Activated naive CD8-positive, alpha-beta T cell treated with anti-CD3 and anti-CD28 coated beads for 36 hours (primary cell): ENCODE data around the gene DIPK1B. TPM values are rescaled to one million over a fixed set of nuclear protein-coding genes. Genes with fewer than 3 reads are reported as not detected.
"Not testable (repeated sequence)": the region's sequence is repeated elsewhere in the genome, so short reads cannot be mapped to it uniquely, and the experiment has no call there.

Experiments used
- DNase-seq: peaks from one replicate; pipeline ENCODE4 v3.0.0; 2021
- H3K27ac Mint-ChIP-seq: one replicate; pipeline ENCODE4 v1.8.0; 2022; ENCODE audit warnings: mild to moderate bottlenecking, moderate library complexity, mixed read lengths
- H3K27me3 Mint-ChIP-seq: one replicate; pipeline ENCODE4 v1.8.0; 2022; ENCODE audit warnings: mild to moderate bottlenecking, mixed read lengths
- H3K36me3 Mint-ChIP-seq: one replicate; pipeline ENCODE4 v1.8.0; 2021; ENCODE audit warnings: mild to moderate bottlenecking, mixed read lengths
- H3K4me1 Mint-ChIP-seq: one replicate; pipeline ENCODE4 v1.8.0; 2021; ENCODE audit warnings: mixed read lengths
- H3K4me3 Mint-ChIP-seq: one replicate; pipeline ENCODE4 v1.8.0; 2022; ENCODE audit warnings: mild to moderate bottlenecking, moderate library complexity, mixed read lengths
- H3K9me3 Mint-ChIP-seq: one replicate; pipeline ENCODE4 v1.8.0; 2022; ENCODE audit warnings: mixed read lengths
- total RNA-seq, 2 experiments: library from RNA; stranded (reverse); gene quantifications; one replicate each; pipeline ENCODE4 v1.2.3, GENCODE V29; 2021

The DIPK1B gene
- total RNA-seq, 2 experiments from 2014 or later, result 0.10 TPM; not detected in 1

GRCh38 chr9:136750526-136750925, 38.2 kb downstream of the DIPK1B start:
- peaks cover 20% of the 10 kb centered on the region for H3K9me3 Mint-ChIP-seq
- peaks cover 4% of the 10 kb centered on the region for H3K4me1 Mint-ChIP-seq
- no peak overlapping the region for H3K4me3 Mint-ChIP-seq
- no peak for DNase-seq
- peaks cover 28% of the 10 kb centered on the region for H3K27me3 Mint-ChIP-seq
- peaks cover 4% of the 10 kb centered on the region for H3K36me3 Mint-ChIP-seq
- no peak overlapping the region for H3K27ac Mint-ChIP-seq

- Mint-ChIP-seq H3K27me3 (peaks cover 36% of the 10 kb centered on the region), H3K4me3 (no peak overlapping the region), H3K27ac (no peak overlapping the region), H3K4me1 (peaks cover 4% of the 10 kb centered on the region), H3K9me3 (peaks cover 23% of the 10 kb centered on the region), H3K36me3 (peaks cover 8% of the 10 kb centered on the region)
- no peak for DNase-seq
These were observed 38.9 kb downstream of the DIPK1B start for GRCh38 chr9:136751244-136751643.

- H3K27me3 Mint-ChIP-seq, result peaks cover 36% of the 10 kb centered on the region
- H3K9me3 Mint-ChIP-seq, result peaks cover 24% of the 10 kb centered on the region
- peaks cover 8% of the 10 kb centered on the region for H3K36me3 Mint-ChIP-seq
- peaks cover 4% of the 10 kb centered on the region for H3K4me1 Mint-ChIP-seq
- no peak overlapping the region for H3K4me3 Mint-ChIP-seq
- DNase-seq, result no peak
- no peak overlapping the region for H3K27ac Mint-ChIP-seq
These were observed 39.4 kb downstream of the DIPK1B start for GRCh38 chr9:136751814-136752213.

- H3K27me3 Mint-ChIP-seq, result peaks cover 27% of the 10 kb centered on the region
- H3K4me3 Mint-ChIP-seq, result no peak overlapping the region
- no peak for DNase-seq
- peaks cover 8% of the 10 kb centered on the region for H3K36me3 Mint-ChIP-seq
- H3K27ac Mint-ChIP-seq, result no peak overlapping the region
- H3K9me3 Mint-ChIP-seq, result peaks cover 24% of the 10 kb centered on the region
- peaks cover 4% of the 10 kb centered on the region for H3K4me1 Mint-ChIP-seq
These were observed 41.1 kb downstream of the DIPK1B start for GRCh38 chr9:136753371-136754058.

- Mint-ChIP-seq H3K4me3 (no peak overlapping the region), H3K36me3 (peaks cover 8% of the 10 kb centered on the region), H3K9me3 (peaks cover 24% of the 10 kb centered on the region), H3K4me1 (peaks cover 4% of the 10 kb centered on the region), H3K27me3 (peaks cover 27% of the 10 kb centered on the region), H3K27ac (no peak overlapping the region)
- DNase-seq, result no peak
These were observed 41.7 kb downstream of the DIPK1B start for GRCh38 chr9:136754059-136754572.

- Mint-ChIP-seq H3K27me3 (peaks cover 23% of the 10 kb centered on the region), H3K27ac (no peak overlapping the region), H3K36me3 (peaks cover 8% of the 10 kb centered on the region), H3K4me3 (no peak overlapping the region), H3K4me1 (peaks cover 3% of the 10 kb centered on the region), H3K9me3 (peaks cover 24% of the 10 kb centered on the region)
- no peak for DNase-seq
These were observed 42.4 kb downstream of the DIPK1B start for GRCh38 chr9:136754626-136755301.

- Mint-ChIP-seq H3K27me3 (peaks cover 29% of the 10 kb centered on the region), H3K9me3 (peaks cover 24% of the 10 kb centered on the region)
- H3K4me3 Mint-ChIP-seq, H3K4me1 Mint-ChIP-seq, H3K27ac Mint-ChIP-seq, H3K36me3 Mint-ChIP-seq, DNase-seq: not testable (repeated sequence)
These were observed 43.1 kb downstream of the DIPK1B start for GRCh38 chr9:136755302-136756133.

GRCh38 chr9:136756134-136756438, 43.7 kb downstream of the DIPK1B start:
- H3K27me3 Mint-ChIP-seq, result peaks cover 23% of the 10 kb centered on the region
- no peak overlapping the region for H3K4me3 Mint-ChIP-seq
- DNase-seq, result no peak
- H3K27ac Mint-ChIP-seq, result no peak overlapping the region
- H3K36me3 Mint-ChIP-seq, result peaks cover 8% of the 10 kb centered on the region
- peaks cover 21% of the 10 kb centered on the region for H3K9me3 Mint-ChIP-seq
- peaks cover 2% of the 10 kb centered on the region for H3K4me1 Mint-ChIP-seq

- peaks cover 27% of the 10 kb centered on the region for H3K27me3 Mint-ChIP-seq
- H3K27ac Mint-ChIP-seq, result no peak overlapping the region
- H3K4me1 Mint-ChIP-seq, result peaks cover 2% of the 10 kb centered on the region
- no peak overlapping the region for H3K4me3 Mint-ChIP-seq
- DNase-seq, result no peak
- peaks cover 8% of the 10 kb centered on the region for H3K36me3 Mint-ChIP-seq
- peaks cover 16% of the 10 kb centered on the region for H3K9me3 Mint-ChIP-seq
These were observed 44.5 kb downstream of the DIPK1B start for GRCh38 chr9:136756836-136757235.

GRCh38 chr9:136757328-136757727, 45.0 kb downstream of the DIPK1B start:
- no peak overlapping the region for H3K4me3 Mint-ChIP-seq

GRCh38 chr9:136757751-136758140, 45.4 kb downstream of the DIPK1B start:
- H3K36me3 Mint-ChIP-seq, result peaks cover 4% of the 10 kb centered on the region
- no peak overlapping the region for H3K27ac Mint-ChIP-seq
- H3K27me3 Mint-ChIP-seq, result peaks cover 25% of the 10 kb centered on the region
- no peak overlapping the region for H3K4me3 Mint-ChIP-seq
- H3K4me1 Mint-ChIP-seq, result peaks cover 2% of the 10 kb centered on the region
- DNase-seq, result no peak
- H3K9me3 Mint-ChIP-seq, result peaks cover 7% of the 10 kb centered on the region

More at GRCh38 chr9:136757328-136757727, 45.0 kb downstream of the DIPK1B start:
- Mint-ChIP-seq H3K4me1 (peaks cover 2% of the 10 kb centered on the region), H3K27me3 (peaks cover 27% of the 10 kb centered on the region), H3K9me3 (peaks cover 11% of the 10 kb centered on the region), H3K36me3 (peaks cover 8% of the 10 kb centered on the region), H3K27ac (no peak overlapping the region)
- DNase-seq, result no peak

- Mint-ChIP-seq H3K9me3 (peaks cover 4% of the 10 kb centered on the region), H3K27me3 (peaks cover 25% of the 10 kb centered on the region), H3K4me3 (no peak overlapping the region)
These were observed 46.6 kb downstream of the DIPK1B start for GRCh38 chr9:136759001-136759400.

GRCh38 chr9:136759436-136760325, 47.3 kb downstream of the DIPK1B start:
- Mint-ChIP-seq H3K4me3 (no peak overlapping the region), H3K27ac (no peak overlapping the region), H3K36me3 (peaks cover 4% of the 10 kb centered on the region), H3K4me1 (peaks cover 2% of the 10 kb centered on the region), H3K9me3 (peaks cover 4% of the 10 kb centered on the region), H3K27me3 (peaks cover 25% of the 10 kb centered on the region)
- no peak for DNase-seq

More at GRCh38 chr9:136759001-136759400, 46.6 kb downstream of the DIPK1B start:
- Mint-ChIP-seq H3K27ac (no peak overlapping the region), H3K4me1 (peaks cover 2% of the 10 kb centered on the region), H3K36me3 (peaks cover 4% of the 10 kb centered on the region)
- no peak for DNase-seq

- H3K4me3 Mint-ChIP-seq, result no peak overlapping the region
- DNase-seq, result no peak
- peaks cover 2% of the 10 kb centered on the region for H3K4me1 Mint-ChIP-seq
- H3K27me3 Mint-ChIP-seq, result peaks cover 28% of the 10 kb centered on the region
- H3K36me3 Mint-ChIP-seq, result peaks cover 4% of the 10 kb centered on the region
- H3K9me3 Mint-ChIP-seq, result peaks cover 4% of the 10 kb centered on the region
- no peak overlapping the region for H3K27ac Mint-ChIP-seq
These were observed 48.1 kb downstream of the DIPK1B start for GRCh38 chr9:136760424-136760823.
